ENCODE measurements around the gene POLR2I. TPM values are rescaled to one million over a fixed set of nuclear protein-coding genes. Genes with fewer than 3 reads are reported as not detected.
A peak's percentile ranks its signal among the peaks of the same experiment; 100 is the strongest.

The POLR2I gene
- total and polyA plus RNA-seq, 9 of the 15 experiments (the other 6 are each of a cell fraction or from before 2014, with no cell fraction given): 28.0 to 283 (median 123) TPM

- TF ChIP-seq ZBTB12 (CRISPR knock-in tag; IDR thresholded peaks at IDR 0.05): no peak
- no peak for TF ChIP-seq KDM2B (CRISPR knock-in tag; IDR thresholded peaks at IDR 0.05)
- peak; percentile 81 for TF ChIP-seq FIP1L1 (IDR thresholded peaks at IDR 0.05; ENCODE audit: low read depth, low read length, poor library complexity, severe bottlenecking)
- TF ChIP-seq PHTF2 (CRISPR knock-in tag; IDR thresholded peaks at IDR 0.05): no peak
- TF ChIP-seq ETS2 (tag; IDR thresholded peaks at IDR 0.05; ENCODE audit: borderline replicate concordance, poor library complexity, severe bottlenecking): no peak
- no peak for TF ChIP-seq MTA2 (IDR thresholded peaks at IDR 0.05; ENCODE audit: low read depth)
- TF ChIP-seq ZEB2 (IDR thresholded peaks at IDR 0.05): peak; percentile 89
- no peak for TF ChIP-seq ZNF518B (CRISPR knock-in tag; IDR thresholded peaks at IDR 0.05)
- TF ChIP-seq FOXA1 (IDR thresholded peaks at IDR 0.05; ENCODE audit: borderline replicate concordance): no peak
- peak; percentile 61 for TF ChIP-seq PRDM10 (IDR thresholded peaks at IDR 0.05; ENCODE audit: partially characterized antibody)
- TF ChIP-seq MCM2 (IDR thresholded peaks at IDR 0.05; ENCODE audit: low read depth): no peak
- peak; percentile 88; the same call in 1 of the 2 replicates for TF ChIP-seq POLR2AphosphoS2 (IDR thresholded peaks at IDR 0.05; ENCODE audit: low read length)
- TF ChIP-seq ILF3 (IDR thresholded peaks at IDR 0.05; ENCODE audit: borderline replicate concordance): peak; percentile 53; the same call in 1 of the 2 replicates
- 0 out of 2 replicates have a peak, but pooled peaks have one; percentile 24 for TF ChIP-seq LEF1 (IDR thresholded peaks at IDR 0.05)
- TF ChIP-seq XRCC5 (IDR thresholded peaks at IDR 0.05; ENCODE audit: low read depth, low read length): peak; percentile 17; the same call in 1 of the 2 replicates
- no peak for TF ChIP-seq RBM15 (IDR thresholded peaks at IDR 0.05; ENCODE audit: insufficient read depth, low read length)
- TF ChIP-seq FUS (optimal IDR thresholded peaks at IDR 0.05; ENCODE audit: low read depth, low read length): peak; percentile 32
- TF ChIP-seq ZNF696 (CRISPR knock-in tag; conservative IDR thresholded peaks at IDR 0.05): no peak
- TF ChIP-seq TOE1 (IDR thresholded peaks at IDR 0.05; ENCODE audit: borderline replicate concordance): peak; percentile 98
- TF ChIP-seq TOE1 (CRISPR knock-in tag; IDR thresholded peaks at IDR 0.05; ENCODE audit: borderline replicate concordance, low read depth): no peak
These were observed 25.0 kb upstream of the POLR2I start, which contains the start of gene CAPNS1 (continued) for GRCh38 chr19:36139473-36140303.

All from K562 (cell line).